ENCODE results near the gene MROH8.

- TF ChIP-seq EZH2phosphoT487 (IDR thresholded peaks at IDR 0.05; ENCODE audit: borderline replicate concordance, low read depth, low read length) (no peak), CTCF (conservative IDR thresholded peaks at IDR 0.05; ENCODE audit: low read length) (no peak)
Measured at GRCh38 chr20:37090407-37090806, 88.9 kb downstream of the MROH8 start.

Measured in OCI-LY7 (cell line).